ENCODE data around the gene ADGRV1.

ADGRV1 gene

DNA sequence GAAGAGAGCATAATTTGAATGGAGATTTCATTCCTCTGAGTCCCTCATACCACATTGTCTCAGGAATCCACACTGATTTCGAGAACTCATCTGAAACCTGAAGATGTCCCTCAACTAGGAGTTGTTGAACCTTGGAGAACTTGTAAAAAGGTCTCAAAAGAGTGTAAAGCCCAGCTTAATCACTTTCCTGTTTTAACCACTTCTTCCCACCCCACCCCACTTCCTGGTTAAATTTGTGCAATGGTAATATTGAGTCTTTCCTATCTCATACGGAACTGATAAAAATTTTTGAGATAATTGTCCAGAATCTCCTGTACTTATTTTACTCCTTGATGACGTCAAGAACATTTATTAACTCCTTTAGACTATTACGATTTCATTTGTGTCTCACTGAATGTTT lies 583.8 kb downstream of the ADGRV1 start:
- no peak overlapping the region for H3K4me3 ChIP-seq (ENCODE audit: low read depth, low read length)
- TF ChIP-seq, protein P1, sequence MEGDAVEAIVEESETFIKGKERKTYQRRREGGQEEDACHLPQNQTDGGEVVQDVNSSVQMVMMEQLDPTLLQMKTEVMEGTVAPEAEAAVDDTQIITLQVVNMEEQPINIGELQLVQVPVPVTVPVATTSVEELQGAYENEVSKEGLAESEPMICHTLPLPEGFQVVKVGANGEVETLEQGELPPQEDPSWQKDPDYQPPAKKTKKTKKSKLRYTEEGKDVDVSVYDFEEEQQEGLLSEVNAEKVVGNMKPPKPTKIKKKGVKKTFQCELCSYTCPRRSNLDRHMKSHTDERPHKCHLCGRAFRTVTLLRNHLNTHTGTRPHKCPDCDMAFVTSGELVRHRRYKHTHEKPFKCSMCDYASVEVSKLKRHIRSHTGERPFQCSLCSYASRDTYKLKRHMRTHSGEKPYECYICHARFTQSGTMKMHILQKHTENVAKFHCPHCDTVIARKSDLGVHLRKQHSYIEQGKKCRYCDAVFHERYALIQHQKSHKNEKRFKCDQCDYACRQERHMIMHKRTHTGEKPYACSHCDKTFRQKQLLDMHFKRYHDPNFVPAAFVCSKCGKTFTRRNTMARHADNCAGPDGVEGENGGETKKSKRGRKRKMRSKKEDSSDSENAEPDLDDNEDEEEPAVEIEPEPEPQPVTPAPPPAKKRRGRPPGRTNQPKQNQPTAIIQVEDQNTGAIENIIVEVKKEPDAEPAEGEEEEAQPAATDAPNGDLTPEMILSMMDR (IDR thresholded peaks at IDR 0.05; ENCODE audit: low read depth, low read length, missing control alignments): no peak
- DNase-seq (ENCODE audit: low read depth): no peak

DNA sequence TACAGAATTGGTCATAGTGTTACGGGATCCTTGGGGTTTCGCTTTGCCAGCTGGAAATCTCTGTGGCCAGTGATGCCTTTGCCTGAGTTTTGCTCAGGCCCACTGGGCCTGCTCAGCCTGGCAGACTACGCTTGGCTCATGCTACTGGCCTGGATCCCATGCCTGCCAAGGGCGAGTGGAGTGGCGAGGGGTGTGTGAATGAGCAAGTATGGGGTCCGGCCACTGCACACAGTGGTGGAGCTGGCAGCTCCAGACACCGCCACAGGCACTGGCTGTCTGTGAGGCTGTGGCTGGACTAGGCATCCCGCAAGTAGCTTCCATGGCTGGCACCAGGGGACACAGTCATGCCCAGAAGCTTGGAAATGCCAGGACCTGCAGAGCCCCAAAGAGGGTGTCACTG lies 584.2 kb downstream of the ADGRV1 start:
- DNase-seq (ENCODE audit: low read depth): no peak
- H3K4me3 ChIP-seq (ENCODE audit: low read depth, low read length): no peak overlapping the region
- TF ChIP-seq, protein P1 (IDR thresholded peaks at IDR 0.05; ENCODE audit: low read depth, low read length, missing control alignments): no peak

DNA sequence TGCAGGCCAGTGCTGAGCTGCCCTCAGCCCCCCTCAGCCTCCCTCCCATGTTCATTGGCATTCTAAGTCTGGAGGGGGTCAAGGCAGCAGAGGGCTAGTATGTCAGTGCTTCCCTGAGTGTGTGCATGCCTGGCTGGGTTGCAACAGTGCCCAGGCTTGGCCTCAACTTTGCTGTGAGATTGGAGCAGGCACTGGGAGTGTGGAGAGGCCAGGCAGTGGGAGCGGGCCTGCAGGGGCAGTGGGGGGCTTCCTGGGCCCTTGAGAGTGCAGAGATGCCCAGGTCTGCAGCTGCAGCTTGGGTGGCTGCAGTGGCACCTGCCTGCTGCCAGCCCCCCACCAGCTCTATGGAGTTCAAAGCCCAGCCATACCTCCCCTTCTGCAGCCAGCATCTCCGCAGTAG lies 585.2 kb downstream of the ADGRV1 start:
- no peak overlapping the region for H3K4me3 ChIP-seq (ENCODE audit: low read depth, low read length)
- TF ChIP-seq, protein P1 (IDR thresholded peaks at IDR 0.05; ENCODE audit: low read depth, low read length, missing control alignments): no peak
- DNase-seq (ENCODE audit: low read depth): no peak

DNA sequence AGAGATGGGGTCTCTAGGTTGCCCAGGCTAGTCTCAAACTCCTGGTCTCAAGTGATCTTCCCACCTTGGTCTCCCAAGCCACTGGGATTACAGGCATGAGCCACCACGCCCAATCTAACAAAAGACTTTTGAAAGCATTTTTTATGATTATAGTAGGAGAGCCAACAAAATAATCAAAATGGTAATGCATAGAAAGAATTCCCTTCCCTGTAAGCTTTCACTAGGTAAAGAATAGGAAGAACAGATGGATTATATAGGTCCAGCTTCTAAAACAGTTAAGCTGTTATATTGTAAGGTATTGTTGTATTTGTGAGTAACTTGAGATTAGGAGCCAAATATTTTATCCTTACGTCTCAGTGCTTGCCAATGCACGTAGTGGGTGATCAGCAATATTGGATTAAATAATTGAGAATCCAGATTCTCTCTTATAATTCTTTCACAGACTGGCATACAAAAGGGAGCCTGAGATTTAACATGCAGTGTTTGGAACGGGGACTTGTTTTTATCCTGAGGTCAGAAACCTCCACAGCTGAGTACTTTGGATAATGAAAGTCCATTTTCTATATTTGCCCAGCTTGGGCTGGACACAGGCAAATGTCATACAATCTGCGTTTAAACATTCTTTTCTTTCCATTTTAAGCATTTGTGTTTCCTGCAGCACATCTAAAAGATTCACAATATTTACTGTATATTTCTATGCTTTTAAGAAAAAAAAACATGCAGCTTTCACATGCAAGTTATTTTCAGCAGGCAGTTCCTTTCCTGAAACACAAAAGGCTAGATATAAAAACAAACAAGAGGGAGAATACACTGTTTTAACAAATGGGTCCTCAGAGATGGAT lies 586.1 kb downstream of the ADGRV1 start:
- H3K4me3 ChIP-seq (ENCODE audit: low read depth, low read length): no peak overlapping the region
- no peak for DNase-seq (ENCODE audit: low read depth)
- TF ChIP-seq, protein P1 (IDR thresholded peaks at IDR 0.05; ENCODE audit: low read depth, low read length, missing control alignments): no peak

DNA sequence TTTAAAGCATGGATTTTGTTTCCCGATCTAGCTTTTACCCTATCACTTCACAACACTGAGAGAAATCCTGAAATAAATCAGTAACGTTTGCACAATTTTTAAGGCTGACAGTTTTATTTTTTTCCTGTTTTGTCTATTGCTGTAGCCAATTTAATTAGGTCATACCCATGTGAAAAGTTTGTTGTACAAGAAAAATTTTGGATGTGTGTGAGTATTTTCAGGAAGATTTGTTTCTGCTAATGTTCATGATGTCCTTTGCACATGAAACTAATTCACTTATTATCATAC lies 586.7 kb downstream of the ADGRV1 start:
- H3K4me3 ChIP-seq (ENCODE audit: low read depth, low read length): no peak overlapping the region
- TF ChIP-seq, protein P1 (IDR thresholded peaks at IDR 0.05; ENCODE audit: low read depth, low read length, missing control alignments): no peak
- no peak for DNase-seq (ENCODE audit: low read depth)

- TF ChIP-seq, protein P1 (IDR thresholded peaks at IDR 0.05; ENCODE audit: low read depth, low read length, missing control alignments): no peak
- no peak for DNase-seq (ENCODE audit: low read depth)
- no peak overlapping the region for H3K4me3 ChIP-seq (ENCODE audit: low read depth, low read length)
Measured at GRCh38 chr5:91146230-91146629, 587.6 kb downstream of the ADGRV1 start.

Data from GM12864 (cell line).